Spleen (tissue), 13 donors: Measurements from ENCODE around the gene MRPL32. TPM values are rescaled to one million over a fixed set of nuclear protein-coding genes. Genes with fewer than 3 reads are reported as not detected.
A peak's percentile ranks its signal among the peaks of the same experiment; 100 is the strongest.
"Not testable (repeated sequence)": the region's sequence is repeated elsewhere in the genome, so short reads cannot be mapped to it uniquely, and the experiment has no call there.

Experiments used
- DNase-seq: peaks from one replicate; pipeline ENCODE4 v3.0.0-alpha.2; 2020
- H3K27ac ChIP-seq, 8 donors: fragments of 200-600 bp; sonication (generic) in 7 of 8; 1 replicate in 4 of 8; 2 replicates in 4 of 8; pipeline versions ENCODE4 v1.5.0 to v1.8.0; 2016 to 2021; ENCODE audit warnings: inconsistent platforms in 4 of 8, mild to moderate bottlenecking in 4 of 8, moderate library complexity in 1 of 8
- H3K27me3 ChIP-seq, 7 donors: fragments of 200-600 bp; sonication (generic) in 6 of 7; replicated peaks in 1 of 7; 1 replicate in 4 of 7; 2 replicates in 3 of 7; pipeline versions ENCODE4 v1.5.0 to v1.8.0; 2016 to 2021; ENCODE audit warnings: inconsistent platforms in 3 of 7, mild to moderate bottlenecking in 1 of 7
- H3K36me3 ChIP-seq, 6 donors: fragments of 200-600 bp; sonication (generic) in 5 of 6; 1 replicate in 4 of 6; 2 replicates in 2 of 6; pipeline versions ENCODE4 v1.5.0 to v1.8.0; 2016 to 2021; ENCODE audit warnings: inconsistent platforms in 2 of 6
- H3K4me1 ChIP-seq, 6 donors: fragments of 200-600 bp; sonication (generic) in 5 of 6; 1 replicate in 3 of 6; 2 replicates in 3 of 6; pipeline versions ENCODE4 v1.5.0 to v1.8.0; 2016 to 2021; ENCODE audit warnings: inconsistent platforms in 3 of 6
- H3K4me3 ChIP-seq, 8 donors: fragments of 200-600 bp; sonication (generic) in 7 of 8; 1 replicate in 4 of 8; 2 replicates in 4 of 8; pipeline versions ENCODE4 v1.5.0 to v1.8.0; 2016 to 2021; ENCODE audit warnings: inconsistent platforms in 4 of 8, mild to moderate bottlenecking in 4 of 8, moderate library complexity in 2 of 8
- H3K9me3 ChIP-seq, 8 donors: fragments of 200-600 bp; sonication (generic) in 7 of 8; 1 replicate in 4 of 8; 2 replicates in 4 of 8; pipeline versions ENCODE4 v1.5.0 to v1.8.0; 2016 to 2021; ENCODE audit warnings: inconsistent platforms in 4 of 8
- POLR2A ChIP-seq, 3 donors: fragments of 450-650 bp; IDR thresholded peaks; one replicate each; pipeline ENCODE4 v1.5.1; 2017; ENCODE audit warnings: antibody characterized with exemption in 3 of 3, mild to moderate bottlenecking in 1 of 3
- POLR2AphosphoS5 ChIP-seq, 3 donors: sonication (generic); formaldehyde crosslinking; IDR thresholded peaks; one replicate each; pipeline ENCODE4 v1.5.1; 2017; ENCODE audit warnings: antibody characterized with exemption in 3 of 3
- WGBS, 5 donors: extraction: QIAGEN DNeasy Blood & Tissue Kit in 3 of 5; methylation state at CpG; one replicate each; pipeline versions ENCODE4 v1.1.5 to v1.1.7; 2013 to 2018; 5-methylcytosine and 5-hydroxymethylcytosine counted together
- intact Hi-C: fragments of 100-400 bp; cut with DNase I; formaldehyde crosslinking; loops from one replicate; pipeline ENCODE4 v1.15.0; 2023; ENCODE audit warnings: low total_unique reads
- long read RNA-seq, 2 donors: transcript quantifications; one replicate each; lab custom pipeline, GENCODE V29; 2026
- polyA plus RNA-seq, 3 donors: library from polyadenylated mRNA; stranded (reverse); fragments of 200-250 nt; gene quantifications; one replicate each; pipeline ENCODE4 v1.2.1, GENCODE V29; 2013
- total RNA-seq, 7 donors: library from RNA; depleted of rRNA in 3 of 7; stranded (reverse); fragments of >200 nt in 3 of 7; fragmentation: NEBNext Ultra II Directional in 4 of 7; extraction: Animal tissue kit (Norgen Biotek cat#: 25700) in 4 of 7; gene quantifications; one replicate each; pipeline versions ENCODE4 v1.1.0 to v1.2.1, GENCODE V29; 2016 to 2021
- TF ChIP-seq, protein P1 (sequence below), 11 experiments: fragments of 200-600 bp in 7 of 11; fragments of 450-650 bp in 4 of 11; sonication (generic) in 4 of 11; IDR thresholded peaks in 8 of 11; conservative IDR thresholded peaks in 3 of 11; 1 replicate in 7 of 11; 2 replicates in 4 of 11; pipeline versions ENCODE4 v1.4.0 to v1.8.0; 2016 to 2021; ENCODE audit warnings: antibody characterized with exemption in 11 of 11, inconsistent platforms in 4 of 11, mild to moderate bottlenecking in 1 of 11
- donor health status: healthy with polysubstance abuse.
- donor health status: DM: no; HTN: no; CAD: no; lungs with moderate emphysema.
- donor health status: DM: no; HTN: no; CAD: no.
- donor health status: Bipolar disorder and iron deficiency.
- donor health status: healthy.
- donor health status: DM: no; HTN: no; CAD: no.
- donor health status: DM: yes; HTN: yes; CAD: no.

MRPL32 gene
- total RNA-seq (10 to 100 TPM; 27.7 to 44.7 (median 33.0) TPM), polyA plus RNA-seq (10 to 100 TPM; 50.3 to 59.4 (median 52.6) TPM)
- long read RNA-seq, donor 1, transcript MRPL32-201 (3 exons, 1,035 nt) = major isoform, 33 of 33 reads
- long read RNA-seq, donor 1, partial matches to known transcripts = 0 of 33 reads
- long read RNA-seq, donor 1, other reads (novel, unspliced or antisense) = 0 of 33 reads
- long read RNA-seq, donor 2, transcript MRPL32-201 (3 exons, 1,035 nt) = major isoform, 21 of 21 reads
- long read RNA-seq, donor 2, partial matches to known transcripts = 0 of 21 reads
- long read RNA-seq, donor 2, other reads (novel, unspliced or antisense) = 0 of 21 reads

DNA sequence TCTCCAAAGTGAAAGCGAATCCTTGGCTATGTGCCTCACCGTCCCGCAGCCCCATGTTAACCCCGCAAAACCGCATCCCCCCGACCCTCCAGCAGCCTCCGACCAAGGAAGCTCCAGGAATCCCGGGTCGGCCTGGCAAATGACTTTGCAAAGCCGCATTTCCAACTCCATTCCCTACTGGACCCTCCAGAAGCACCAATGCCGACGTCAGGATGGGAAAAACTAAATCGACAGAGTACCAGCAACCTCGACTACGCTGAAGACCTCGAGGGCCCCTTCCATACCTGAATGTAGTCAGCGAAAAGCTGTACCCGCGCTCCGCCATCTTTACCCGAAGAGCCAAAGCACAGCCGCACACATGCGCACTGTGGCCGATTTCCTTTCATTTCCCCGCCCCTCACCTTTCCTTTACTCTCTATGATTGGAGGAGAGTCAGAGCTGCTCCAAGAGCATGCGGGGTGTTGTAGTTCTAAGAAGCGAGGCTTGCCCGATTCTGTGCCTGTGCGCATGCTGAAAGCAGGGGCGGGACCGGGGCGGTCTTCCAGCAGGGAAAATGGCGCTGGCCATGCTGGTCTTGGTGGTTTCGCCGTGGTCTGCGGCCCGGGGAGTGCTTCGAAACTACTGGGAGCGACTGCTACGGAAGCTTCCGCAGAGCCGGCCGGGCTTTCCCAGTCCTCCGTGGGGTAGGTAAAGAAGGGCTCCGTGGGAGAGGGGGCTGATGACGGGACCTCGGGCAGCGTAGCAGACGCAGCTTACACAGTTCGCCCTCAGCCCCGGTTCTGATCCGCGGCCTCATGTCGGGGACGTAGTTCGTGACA, at the start of gene MRPL32, which contains the start of gene PSMA2:
Gene MRPL32 (plus strand): TSS at position 543 of the 818 bp plus-strand sequence. CDS start 11 bp downstream, at position 554.
Gene PSMA2 (minus strand): TSS at position 341 of the 818 bp plus-strand sequence. CDS start 16 bp downstream, at position 325.
- Histone ChIP-seq H3K27ac (peak within 1 kb of the TSS; percentile 68 to 92 (median 86)), H3K36me3 (peaks cover 0 to 31% (median 19%) of the 10 kb centered on the region in 6 donors), H3K9me3 (no peaks in the 10 kb centered on the region), H3K4me3 (peak within 1 kb of the TSS; percentile 79 to 97 (median 88)), H3K4me1 (peaks cover 31 to 83% (median 65%) of the 10 kb centered on the region in 6 donors), H3K27me3 (no peaks in the 10 kb centered on the region)
- WGBS, 5 donors = 0 to 1% (median 0%) methylated on average over 54 to 56 of the region's 56 CpGs
- intact Hi-C loops = loop anchor here (10.0 kb wide), 1 partner anchor 903 kb away; no protein-coding TSS in a partner anchor
- peak; percentile 98 for DNase-seq
- TF ChIP-seq, protein P1, sequence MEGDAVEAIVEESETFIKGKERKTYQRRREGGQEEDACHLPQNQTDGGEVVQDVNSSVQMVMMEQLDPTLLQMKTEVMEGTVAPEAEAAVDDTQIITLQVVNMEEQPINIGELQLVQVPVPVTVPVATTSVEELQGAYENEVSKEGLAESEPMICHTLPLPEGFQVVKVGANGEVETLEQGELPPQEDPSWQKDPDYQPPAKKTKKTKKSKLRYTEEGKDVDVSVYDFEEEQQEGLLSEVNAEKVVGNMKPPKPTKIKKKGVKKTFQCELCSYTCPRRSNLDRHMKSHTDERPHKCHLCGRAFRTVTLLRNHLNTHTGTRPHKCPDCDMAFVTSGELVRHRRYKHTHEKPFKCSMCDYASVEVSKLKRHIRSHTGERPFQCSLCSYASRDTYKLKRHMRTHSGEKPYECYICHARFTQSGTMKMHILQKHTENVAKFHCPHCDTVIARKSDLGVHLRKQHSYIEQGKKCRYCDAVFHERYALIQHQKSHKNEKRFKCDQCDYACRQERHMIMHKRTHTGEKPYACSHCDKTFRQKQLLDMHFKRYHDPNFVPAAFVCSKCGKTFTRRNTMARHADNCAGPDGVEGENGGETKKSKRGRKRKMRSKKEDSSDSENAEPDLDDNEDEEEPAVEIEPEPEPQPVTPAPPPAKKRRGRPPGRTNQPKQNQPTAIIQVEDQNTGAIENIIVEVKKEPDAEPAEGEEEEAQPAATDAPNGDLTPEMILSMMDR (IDR thresholded peaks at IDR 0.05 in 8 of 11, conservative IDR thresholded peaks at IDR 0.05 in 3 of 11) = peak in 1 of 11 experiments; percentile 30
- peak; percentile 12 to 54 (median 46) for TF ChIP-seq POLR2A (IDR thresholded peaks at IDR 0.05)
- TF ChIP-seq POLR2AphosphoS5 (IDR thresholded peaks at IDR 0.05) = peak; percentile 87 to 95 (median 87)

DNA sequence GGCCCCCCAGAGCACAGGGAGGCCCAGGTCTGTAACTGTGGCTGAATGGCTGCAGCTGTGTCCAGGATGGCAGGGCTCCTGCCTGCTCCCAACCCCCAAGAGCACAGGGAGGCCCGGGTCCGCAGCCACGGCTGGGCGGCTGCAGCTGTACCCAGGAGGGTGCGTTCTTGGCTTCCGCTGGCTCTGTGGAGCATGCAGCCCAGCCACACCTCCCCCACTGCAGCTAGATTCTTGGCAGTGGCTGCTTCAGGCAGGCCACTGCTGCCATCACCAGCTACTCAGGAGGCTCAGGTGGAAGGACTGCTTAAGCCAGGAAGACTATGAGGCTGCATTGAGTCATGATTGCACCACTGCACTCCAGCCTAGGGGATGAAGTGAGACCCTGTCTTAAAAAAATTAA, 48.2 kb upstream of the MRPL32 start:
- DNase-seq = peak; percentile 83
- H3K4me1 ChIP-seq = peaks cover 0 to 37% (median 23%) of the 10 kb centered on the region in 6 donors
- no peak overlapping the region for H3K27ac ChIP-seq
- no peak overlapping the region for H3K4me3 ChIP-seq
- TF ChIP-seq POLR2A (IDR thresholded peaks at IDR 0.05) = no peak
- TF ChIP-seq, protein P1 (IDR thresholded peaks at IDR 0.05 in 8 of 11, conservative IDR thresholded peaks at IDR 0.05 in 3 of 11) = no peak
- peak in 2 of 3 donors; percentile 46 to 63 for TF ChIP-seq POLR2AphosphoS5 (IDR thresholded peaks at IDR 0.05)
- intact Hi-C loops = no loop called here
- WGBS, 5 donors = 79 to 95% (median 80%) methylated on average over 3 to 6 of the region's 6 CpGs
- H3K36me3 ChIP-seq = no peaks in the 10 kb centered on the region
- H3K27me3 ChIP-seq = peaks cover 0 to 9% (median 0%) of the 10 kb centered on the region in 7 donors
- H3K9me3 ChIP-seq = no peaks in the 10 kb centered on the region

DNA sequence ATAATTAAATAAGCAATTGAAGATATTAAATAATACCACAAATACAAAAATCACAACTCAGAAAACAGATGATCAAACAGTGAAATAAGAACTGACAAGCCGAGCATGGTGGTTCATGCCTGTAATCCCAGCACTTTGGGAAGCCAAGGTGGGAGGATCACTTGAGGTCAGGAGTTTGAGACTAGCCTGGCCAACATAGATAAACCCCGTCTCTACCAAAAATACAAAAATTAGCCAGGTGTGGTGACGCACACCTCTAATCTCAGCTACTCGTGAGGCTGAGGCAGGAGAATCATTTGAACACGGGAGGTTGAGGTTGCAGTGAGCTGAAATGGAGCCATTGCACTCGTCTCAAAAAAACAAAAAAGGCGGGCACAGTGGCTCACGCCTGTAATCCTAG, 47.0 kb upstream of the MRPL32 start:
- H3K27ac ChIP-seq, H3K4me3 ChIP-seq, H3K27me3 ChIP-seq, DNase-seq, H3K9me3 ChIP-seq, intact Hi-C loops, H3K36me3 ChIP-seq: not testable (repeated sequence)
- peaks cover 0 to 49% (median 31%) of the 10 kb centered on the region in 6 donors for H3K4me1 ChIP-seq
- 92 to 97% (median 95%) methylated on average over 8 of the region's 8 CpGs for WGBS, 5 donors

DNA sequence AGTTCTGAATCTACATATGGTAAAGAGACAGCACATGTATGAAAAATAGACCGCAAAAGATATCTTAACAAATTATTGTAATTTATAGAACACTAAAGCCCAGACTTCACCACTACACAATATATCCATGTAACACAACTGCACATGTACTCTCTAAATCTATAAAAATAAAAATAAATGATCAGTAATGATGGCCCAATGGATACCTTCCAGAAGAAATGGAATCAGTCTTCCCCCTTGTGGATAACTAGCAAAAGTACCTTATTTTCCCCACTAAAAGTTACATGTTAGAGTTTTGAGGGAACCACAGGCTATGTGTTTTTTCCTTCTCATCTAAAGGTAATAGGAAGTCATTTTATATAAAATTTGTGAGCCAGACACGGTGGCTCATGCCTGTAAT, 46.0 kb upstream of the MRPL32 start:
- H3K4me3 ChIP-seq = no peak overlapping the region
- 59 to 66% (median 66%) methylated on average over 2 of the region's 2 CpGs for WGBS, 5 donors
- H3K4me1 ChIP-seq = peaks cover 0 to 50% (median 31%) of the 10 kb centered on the region in 6 donors
- peak overlapping the region in 1 of 8 donors; percentile 91 for H3K27ac ChIP-seq
- no peaks in the 10 kb centered on the region for H3K36me3 ChIP-seq
- intact Hi-C loops = no loop called here
- TF ChIP-seq, protein P1 (IDR thresholded peaks at IDR 0.05 in 8 of 11, conservative IDR thresholded peaks at IDR 0.05 in 3 of 11) = peak in 3 of 11 experiments; percentile 6 to 22 (median 19)
- no peak for TF ChIP-seq POLR2A (IDR thresholded peaks at IDR 0.05)
- no peak for TF ChIP-seq POLR2AphosphoS5 (IDR thresholded peaks at IDR 0.05)
- H3K27me3 ChIP-seq = peaks cover 0 to 9% (median 0%) of the 10 kb centered on the region in 7 donors
- no peak for DNase-seq
- no peaks in the 10 kb centered on the region for H3K9me3 ChIP-seq
